LoVo (cell line): ENCODE measurements around the gene STIMATE.

Experiments used
- DNase-seq: peaks from one replicate; pipeline ENCODE4 v3.0.0-alpha.2; 2016; ENCODE audit warnings: low spot score

The STIMATE gene

GRCh38 chr3:52897130-52898122 lies at the start of gene STIMATE:
Gene STIMATE (minus strand): TSS chr3:52897548. CDS start chr3:52897450, 98 bp downstream.
- peak; percentile 91 for DNase-seq

- no peak for DNase-seq
Observed at GRCh38 chr3:52939600-52939999, 42.3 kb upstream of the STIMATE start.

- peak; percentile 40 for DNase-seq
Observed at GRCh38 chr3:52934630-52935530, 37.5 kb upstream of the STIMATE start.

GRCh38 chr3:52931889-52932288 lies 34.5 kb upstream of the STIMATE start:
- DNase-seq: no peak

GRCh38 chr3:52931328-52931727 lies 34.0 kb upstream of the STIMATE start:
- no peak for DNase-seq

- DNase-seq: no peak
Observed at GRCh38 chr3:52930748-52931147, 33.4 kb upstream of the STIMATE start.

GRCh38 chr3:52926554-52926953 lies 29.2 kb upstream of the STIMATE start:
- no peak for DNase-seq

- DNase-seq: no peak
Observed at GRCh38 chr3:52925405-52926313, 28.3 kb upstream of the STIMATE start.

GRCh38 chr3:52923963-52924362 lies 26.6 kb upstream of the STIMATE start:
- no peak for DNase-seq

GRCh38 chr3:52920841-52921240 lies 23.5 kb upstream of the STIMATE start:
- no peak for DNase-seq

- no peak for DNase-seq
Observed at GRCh38 chr3:52917044-52917443, 19.7 kb upstream of the STIMATE start.

GRCh38 chr3:52915294-52915693 lies 17.9 kb upstream of the STIMATE start:
- DNase-seq: no peak

- DNase-seq: no peak
Observed at GRCh38 chr3:52912885-52913731, 15.8 kb upstream of the STIMATE start.

GRCh38 chr3:52910823-52911222 lies 13.5 kb upstream of the STIMATE start:
- no peak for DNase-seq

- no peak for DNase-seq
Observed at GRCh38 chr3:52907497-52907896, 10.1 kb upstream of the STIMATE start.

- DNase-seq: no peak
Observed at GRCh38 chr3:52904552-52904951, 7.2 kb upstream of the STIMATE start.

GRCh38 chr3:52904000-52904399 lies 6.7 kb upstream of the STIMATE start:
- no peak for DNase-seq

GRCh38 chr3:52896613-52897012 lies 735 bp downstream of the STIMATE start:
- no peak for DNase-seq

GRCh38 chr3:52896151-52896550 lies 1.2 kb downstream of the STIMATE start:
- DNase-seq: no peak

- DNase-seq: no peak
Observed at GRCh38 chr3:52895418-52895817, 1.9 kb downstream of the STIMATE start.

GRCh38 chr3:52894756-52895155 lies 2.6 kb downstream of the STIMATE start:
- DNase-seq: no peak
